Aorta (tissue), 5 donors: Measurements from ENCODE around the gene TMEM115. TPM values are rescaled to one million over a fixed set of nuclear protein-coding genes. Genes with fewer than 3 reads are reported as not detected.
"Not testable (repeated sequence)": the region's sequence is repeated elsewhere in the genome, so short reads cannot be mapped to it uniquely, and the experiment has no call there.

Experiments used
- ATAC-seq: fragments of 200-7000 bp; cut with Tn5 transposase; one replicate; pipeline ENCODE4 v1.9.1; 2022; ENCODE audit warnings: moderate library complexity; ENCODE audit not compliant: low FRiP score
- DNase-seq, 2 donors: peaks; one replicate each; pipeline ENCODE4 v3.0.0-alpha.2; 2020
- H3K27ac ChIP-seq, 2 donors: one replicate each; pipeline ENCODE4 v1.5.1; 2013; ENCODE audit warnings: low read length in 2 of 2, mild to moderate bottlenecking in 2 of 2, moderate library complexity in 2 of 2, control low read depth in 1 of 2, inconsistent platforms in 1 of 2, low read depth in 1 of 2
- H3K27me3 ChIP-seq, 2 donors: one replicate each; pipeline ENCODE4 v1.6.1; 2013; ENCODE audit warnings: control low read depth in 1 of 2, low read length in 1 of 2, mild to moderate bottlenecking in 1 of 2, moderate library complexity in 1 of 2; ENCODE audit not compliant: insufficient read depth in 2 of 2, control insufficient read depth in 1 of 2
- H3K36me3 ChIP-seq, 2 donors: one replicate each; pipeline ENCODE4 v1.6.1; 2013; ENCODE audit warnings: control low read depth in 1 of 2, low read length in 1 of 2, mild to moderate bottlenecking in 1 of 2; ENCODE audit not compliant: insufficient read depth in 2 of 2, control insufficient read depth in 1 of 2
- H3K4me1 ChIP-seq, 2 donors: one replicate each; pipeline ENCODE4 v1.6.1; 2013; ENCODE audit warnings: low read length in 2 of 2, control low read depth in 1 of 2, mild to moderate bottlenecking in 1 of 2, moderate library complexity in 1 of 2; ENCODE audit not compliant: insufficient read depth in 2 of 2, control insufficient read depth in 1 of 2
- H3K4me3 ChIP-seq, 2 donors: one replicate each; pipeline ENCODE4 v1.5.1; 2013; ENCODE audit warnings: low read length in 2 of 2, control low read depth in 1 of 2, mild to moderate bottlenecking in 1 of 2
- H3K9me3 ChIP-seq: one replicate; pipeline ENCODE4 v1.6.1; 2013; ENCODE audit warnings: mild to moderate bottlenecking, low read length; ENCODE audit not compliant: control insufficient read depth
- WGBS, 2 donors: extraction: QIAGEN DNeasy Blood & Tissue Kit; methylation state at CpG; one replicate each; pipeline ENCODE4 v1.1.7; 2013; 5-methylcytosine and 5-hydroxymethylcytosine counted together
- intact Hi-C, 2 donors: fragments of 100-400 bp; cut with DNase I; formaldehyde crosslinking; loops; one replicate each; pipeline versions ENCODE4 v1.14.2 to v1.15.0; 2022
- polyA plus RNA-seq, 2 donors: library from polyadenylated mRNA; stranded (reverse); fragments of 200-250 nt; gene quantifications; one replicate each; pipeline ENCODE4 v1.2.3, GENCODE V29; 2013
- total RNA-seq, 2 donors: library from RNA; stranded (reverse); fragmentation: NEBNext Ultra II Directional; extraction: Animal tissue kit (Norgen Biotek cat#: 25700); gene quantifications; one replicate each; pipeline ENCODE4 v1.2.1, GENCODE V29; 2021
- donor health status: healthy with polysubstance abuse.
- donor health status: Bipolar disorder and iron deficiency.
- donor health status: DM: no; HTN: no; CAD: no.
- donor health status: DM: no; HTN: no; CAD: no.
- donor health status: DM: yes; HTN: yes; CAD: no.

TMEM115 gene
- total and polyA plus RNA-seq, 4 donors = 10.3 to 32.9 (median 29.8) TPM

- H3K27ac ChIP-seq, H3K27me3 ChIP-seq, H3K36me3 ChIP-seq, H3K4me1 ChIP-seq, H3K9me3 ChIP-seq, intact Hi-C loops, ATAC-seq, H3K4me3 ChIP-seq: not testable (repeated sequence)
- 86 to 87% methylated on average over 13 to 32 of the region's 32 CpGs for WGBS, 2 donors
- peak in 1 of 2 donors; percentile 42 for DNase-seq
These were observed 47.3 kb downstream of the TMEM115 start for GRCh38 chr3:50312041-50312440.

Other genes starting within 250 kb of the TMEM115 start
- 10 to 100 TPM; 39.2 to 40.3 TPM for gene SEMA3F, start 204.2 kb downstream of the TMEM115 start, total RNA-seq
- gene SEMA3F, start 204.2 kb downstream of the TMEM115 start, polyA plus RNA-seq = 10 to 100 TPM; 10.3 to 17.4 TPM
- not detected for gene GNAT1, start 167.9 kb downstream of the TMEM115 start, total RNA-seq
- gene GNAT1, start 167.9 kb downstream of the TMEM115 start, polyA plus RNA-seq = not detected
- gene SLC38A3, start 154.2 kb downstream of the TMEM115 start, total RNA-seq = 1 to 10 TPM in 1 of 2 donors, under 1 TPM in 1; 0.19 to 1.4 TPM
- gene SLC38A3, start 154.2 kb downstream of the TMEM115 start, polyA plus RNA-seq = under 1 TPM in 1 of 2 donors, not detected in 1; 0.56 TPM
- 100 to 1,000 TPM; 301 to 356 TPM for gene GNAI2, start 123.3 kb downstream of the TMEM115 start, total RNA-seq
- 100 to 1,000 TPM; 174 to 217 TPM for gene GNAI2, start 123.3 kb downstream of the TMEM115 start, polyA plus RNA-seq
- 10 to 100 TPM; 26.0 to 57.4 TPM for gene SEMA3B, start 90.4 kb downstream of the TMEM115 start, total RNA-seq
- gene SEMA3B, start 90.4 kb downstream of the TMEM115 start, polyA plus RNA-seq = 10 to 100 TPM; 23.3 to 69.5 TPM
- under 1 TPM in 1 of 2 donors, not detected in 1; 0.51 TPM for gene LSMEM2, start 80.4 kb downstream of the TMEM115 start, total RNA-seq
- 1 to 10 TPM in 1 of 2 donors, not detected in 1; 1.3 TPM for gene LSMEM2, start 80.4 kb downstream of the TMEM115 start, polyA plus RNA-seq
- gene IFRD2, start 67.1 kb downstream of the TMEM115 start, total RNA-seq = 10 to 100 TPM; 46.8 to 58.8 TPM
- gene IFRD2, start 67.1 kb downstream of the TMEM115 start, polyA plus RNA-seq = 10 to 100 TPM; 34.6 to 47.1 TPM
- gene HYAL3, start 60.1 kb downstream of the TMEM115 start, total RNA-seq = 1 to 10 TPM; 2.2 to 2.9 TPM
- gene HYAL3, start 60.1 kb downstream of the TMEM115 start, polyA plus RNA-seq = 1 to 10 TPM in 1 of 2 donors, under 1 TPM in 1; 0.63 to 5.1 TPM
- 10 to 100 TPM; 10.3 to 13.3 TPM for gene NAA80, start 60.1 kb downstream of the TMEM115 start, total RNA-seq
- 10 to 100 TPM in 1 of 2 donors, 1 to 10 TPM in 1; 2.8 to 16.9 TPM for gene NAA80, start 60.1 kb downstream of the TMEM115 start, polyA plus RNA-seq
- gene HYAL1, start 55.9 kb downstream of the TMEM115 start, total RNA-seq = 1 to 10 TPM; 6.9 to 9.3 TPM
- gene HYAL1, start 55.9 kb downstream of the TMEM115 start, polyA plus RNA-seq = 1 to 10 TPM; 1.6 TPM
- 10 to 100 TPM; 52.6 to 71.2 TPM for gene HYAL2, start 36.8 kb downstream of the TMEM115 start, total RNA-seq
- gene HYAL2, start 36.8 kb downstream of the TMEM115 start, polyA plus RNA-seq = 10 to 100 TPM in 1 of 2 donors, 1 to 10 TPM in 1; 5.6 to 25.3 TPM
- gene TUSC2, start 31.3 kb downstream of the TMEM115 start, total RNA-seq = 10 to 100 TPM; 18.9 to 22.6 TPM
- gene TUSC2, start 31.3 kb downstream of the TMEM115 start, polyA plus RNA-seq = 10 to 100 TPM; 28.5 to 33.2 TPM
- gene RASSF1, start 18.7 kb downstream of the TMEM115 start, total RNA-seq = 10 to 100 TPM; 41.6 to 43.2 TPM
- 10 to 100 TPM; 33.6 to 42.3 TPM for gene RASSF1, start 18.7 kb downstream of the TMEM115 start, polyA plus RNA-seq
- under 1 TPM; 0.68 to 0.96 TPM for gene ZMYND10, start 13.8 kb downstream of the TMEM115 start, total RNA-seq
- gene ZMYND10, start 13.8 kb downstream of the TMEM115 start, polyA plus RNA-seq = 1 to 10 TPM in 1 of 2 donors, under 1 TPM in 1; 0.13 to 3.5 TPM
- gene NPRL2, start 8.7 kb downstream of the TMEM115 start, total RNA-seq = 10 to 100 TPM; 11.9 to 21.4 TPM
- gene NPRL2, start 8.7 kb downstream of the TMEM115 start, polyA plus RNA-seq = 10 to 100 TPM; 17.3 to 41.9 TPM
- gene CYB561D2, start 8.7 kb downstream of the TMEM115 start, total RNA-seq = 10 to 100 TPM in 1 of 2 donors, 1 to 10 TPM in 1; 7.9 to 12.2 TPM
- gene CYB561D2, start 8.7 kb downstream of the TMEM115 start, polyA plus RNA-seq = 10 to 100 TPM in 1 of 2 donors, 1 to 10 TPM in 1; 6.8 to 14.4 TPM
- 1 to 10 TPM; 2.7 to 3.2 TPM for gene CACNA2D2, start 144.1 kb upstream of the TMEM115 start, total RNA-seq
- gene CACNA2D2, start 144.1 kb upstream of the TMEM115 start, polyA plus RNA-seq = 1 to 10 TPM in 1 of 2 donors, under 1 TPM in 1; 0.75 to 1.7 TPM
- 10 to 100 TPM in 1 of 2 donors, 1 to 10 TPM in 1; 8.8 to 15.9 TPM for gene C3orf18, start 208.2 kb upstream of the TMEM115 start, total RNA-seq
- 10 to 100 TPM; 16.4 to 18.0 TPM for gene C3orf18, start 208.2 kb upstream of the TMEM115 start, polyA plus RNA-seq
- gene HEMK1, start 210.0 kb upstream of the TMEM115 start, total RNA-seq = 10 to 100 TPM; 12.0 to 21.3 TPM
- gene HEMK1, start 210.0 kb upstream of the TMEM115 start, polyA plus RNA-seq = 10 to 100 TPM; 11.0 to 18.3 TPM